ENCODE results near the gene SETD2. TPM values are rescaled to one million over a fixed set of nuclear protein-coding genes. Genes with fewer than 3 reads are reported as not detected.
A peak's percentile ranks its signal among the peaks of the same experiment; 100 is the strongest.

The SETD2 gene
- total and polyA plus RNA-seq, 2 of the 8 experiments (the other 6 are each of a cell fraction or from before 2014, with no cell fraction given): 15.7 to 46.3 TPM

GRCh38 chr3:46978985-46979944, 184.6 kb downstream of the SETD2 start, which contains the start of gene NBEAL2:
Gene NBEAL2 (plus strand): TSS chr3:46979666. CDS start chr3:46979862, 196 bp downstream.
- no peak within 1 kb of the TSS; the same call in 1 of the 2 replicates for H2BK15ac ChIP-seq (ENCODE audit: low read length)
- peak within 1 kb of the TSS; percentile 32 for H2BK12ac ChIP-seq (ENCODE audit: low read depth, low read length)
- H2BK20ac ChIP-seq (ENCODE audit: low read length): no peak within 1 kb of the TSS
- peak within 1 kb of the TSS; percentile 65 for H3K18ac ChIP-seq (ENCODE audit: extremely low read depth, low read length)
- H2BK120ac ChIP-seq (replicated peaks; ENCODE audit: low read depth, low read length): peak within 1 kb of the TSS; percentile 80
- H3K23ac ChIP-seq (ENCODE audit: insufficient read length): no peak within 1 kb of the TSS
- peak within 1 kb of the TSS; percentile 48 to 89 (median 64) for H3K4me3 ChIP-seq (ENCODE audit: extremely low read depth in 1 of 4, insufficient read depth in 2 of 4, low read depth in 3 of 4, low read length in 4 of 4)
- H3K9ac ChIP-seq (replicated peaks in 1 of 4; ENCODE audit: extremely low read depth in 1 of 4, low read depth in 3 of 4, low read length in 3 of 4): peak within 1 kb of the TSS; percentile 40 to 74 (median 50)
- peak within 1 kb of the TSS; percentile 89 for H2BK5ac ChIP-seq (ENCODE audit: low read depth, low read length)
- H2AK5ac ChIP-seq (ENCODE audit: low read depth, low read length): peak within 1 kb of the TSS; percentile 3; the same call in 1 of the 2 replicates
- peak within 1 kb of the TSS; percentile 95 for H3K4ac ChIP-seq (replicated peaks; ENCODE audit: insufficient read length, low read depth, low read length)
- H3K56ac ChIP-seq (replicated peaks; ENCODE audit: insufficient read length, low read depth, low read length): peak within 1 kb of the TSS; percentile 92
- peaks cover 13 to 26% of the 10 kb centered on the region in 2 experiments for H3K79me2 ChIP-seq (ENCODE audit: control insufficient read depth in 1 of 2, insufficient read depth in 2 of 2, low read length in 2 of 2)
- no peaks in the 10 kb centered on the region for H3K9me3 ChIP-seq (ENCODE audit: insufficient read depth in 2 of 2, low read depth in 1 of 2, low read length in 1 of 2)
- peaks cover 3 to 27% (median 17%) of the 10 kb centered on the region in 4 experiments for H3K4me1 ChIP-seq (replicated peaks in 1 of 4; ENCODE audit: control insufficient read depth in 3 of 4, insufficient read depth in 4 of 4, low read length in 3 of 4)
- ChIA-PET CTCF (ENCODE audit: partially characterized antibody) (interaction anchor here (0.9 to 13.0 kb wide), 6 partner anchors 13 to 70 kb away, joined by 3 to 130 read pairs (median 8); no protein-coding TSS in a partner anchor), POLR2A (ENCODE audit: partially characterized antibody) (interaction anchor here (0.6 to 2.3 kb wide), 15 partner anchors 8 to 401 kb away, joined by 3 to 7 read pairs (median 4); partner anchors contain the start of gene PTPN23)
- H3K4me2 ChIP-seq (ENCODE audit: insufficient read depth in 1 of 2, low read depth in 2 of 2, low read length in 2 of 2): peak within 1 kb of the TSS; percentile 76 to 97
- peaks cover 0 to 13% (median 3%) of the 10 kb centered on the region in 4 experiments; a peak in 3 of 7 replicates for H3K27me3 ChIP-seq (replicated peaks in 1 of 4; ENCODE audit: control insufficient read depth in 3 of 4, extremely low read depth in 1 of 4, insufficient read depth in 3 of 4, low read length in 3 of 4)
- peaks cover 10% of the 10 kb centered on the region; the same call in 1 of the 2 replicates for H3K23me2 ChIP-seq (ENCODE audit: low read depth, low read length)
- 0 out of 2 replicates have a peak within 1 kb of the TSS, but pooled peaks have one; percentile 16 for H2AFZ ChIP-seq (ENCODE audit: low read length)
- DNase-seq (ENCODE audit: low read depth in 1 of 2, low spot score in 2 of 2): peak; percentile 74 to 92
- FAIRE-seq: no peak
- H4K91ac ChIP-seq (replicated peaks; ENCODE audit: insufficient read length, low read length): peak within 1 kb of the TSS; percentile 99
- H3K14ac ChIP-seq (ENCODE audit: insufficient read length): peak within 1 kb of the TSS; percentile 95
- peaks cover 2% of the 10 kb centered on the region; the same call in 1 of the 2 replicates for H3K79me1 ChIP-seq (ENCODE audit: low read depth, low read length)
- peak within 1 kb of the TSS; percentile 96 for H4K5ac ChIP-seq (ENCODE audit: insufficient read length, low read depth, low read length)
- no peaks in the 10 kb centered on the region for H3K36me3 ChIP-seq (ENCODE audit: control insufficient read depth in 2 of 4, insufficient read depth in 4 of 4, low read length in 3 of 4)
- peak within 1 kb of the TSS; percentile 91 for H4K8ac ChIP-seq (ENCODE audit: extremely low read depth, insufficient read depth, low read length)
- 3% methylated on average over 54 of the region's 73 CpGs; no CpG with 5 or more reads in 1 of the 2 experiments for WGBS, 2 experiments (ENCODE audit: extremely low coverage in 1 of 2, insufficient coverage in 1 of 2, insufficient read length in 1 of 2, insufficient replicate concordance in 2 of 2, low coverage in 1 of 2, low lambda C conversion rate in 2 of 2, missing lambda C conversion rate in 1 of 2)
- H3K27ac ChIP-seq (ENCODE audit: low read depth, low read length): peak within 1 kb of the TSS; percentile 32
- peaks cover 4 to 18% of the 10 kb centered on the region in 2 experiments for H4K20me1 ChIP-seq (replicated peaks in 1 of 2; ENCODE audit: control insufficient read depth in 1 of 2, insufficient read depth in 2 of 2, low read length in 2 of 2)
- TF ChIP-seq SRF (IDR thresholded peaks at IDR 0.05; ENCODE audit: low read depth, low read length) (no peak), EP300 (IDR thresholded peaks at IDR 0.05; ENCODE audit: borderline replicate concordance in 1 of 2, low read depth in 2 of 2, low read length in 2 of 2) (peak in 1 of 2 experiments; percentile 61; a peak in 1 of 3 replicates), CEBPB (IDR thresholded peaks at IDR 0.05; ENCODE audit: low read depth, low read length) (no peak), NRF1 (IDR thresholded peaks at IDR 0.05; ENCODE audit: low read depth, low read length) (no peak), TCF12 (IDR thresholded peaks at IDR 0.05; ENCODE audit: low read depth, low read length) (no peak), RXRA (IDR thresholded peaks at IDR 0.05; ENCODE audit: insufficient read depth, low read depth, low read length) (no peak), RNF2 (IDR thresholded peaks at IDR 0.05; ENCODE audit: borderline replicate concordance, low read depth, low read length, missing control alignments, poor library complexity, severe bottlenecking) (no peak), SAP30 (IDR thresholded peaks at IDR 0.05; ENCODE audit: insufficient read depth, insufficient replicate concordance, low read length) (peak; percentile 44), KDM1A (IDR thresholded peaks at IDR 0.05; ENCODE audit: borderline replicate concordance, low read length) (no peak)

All from H1 (cell line).